ENCODE measurements around the gene SBNO2.

SBNO2 gene

DNA sequence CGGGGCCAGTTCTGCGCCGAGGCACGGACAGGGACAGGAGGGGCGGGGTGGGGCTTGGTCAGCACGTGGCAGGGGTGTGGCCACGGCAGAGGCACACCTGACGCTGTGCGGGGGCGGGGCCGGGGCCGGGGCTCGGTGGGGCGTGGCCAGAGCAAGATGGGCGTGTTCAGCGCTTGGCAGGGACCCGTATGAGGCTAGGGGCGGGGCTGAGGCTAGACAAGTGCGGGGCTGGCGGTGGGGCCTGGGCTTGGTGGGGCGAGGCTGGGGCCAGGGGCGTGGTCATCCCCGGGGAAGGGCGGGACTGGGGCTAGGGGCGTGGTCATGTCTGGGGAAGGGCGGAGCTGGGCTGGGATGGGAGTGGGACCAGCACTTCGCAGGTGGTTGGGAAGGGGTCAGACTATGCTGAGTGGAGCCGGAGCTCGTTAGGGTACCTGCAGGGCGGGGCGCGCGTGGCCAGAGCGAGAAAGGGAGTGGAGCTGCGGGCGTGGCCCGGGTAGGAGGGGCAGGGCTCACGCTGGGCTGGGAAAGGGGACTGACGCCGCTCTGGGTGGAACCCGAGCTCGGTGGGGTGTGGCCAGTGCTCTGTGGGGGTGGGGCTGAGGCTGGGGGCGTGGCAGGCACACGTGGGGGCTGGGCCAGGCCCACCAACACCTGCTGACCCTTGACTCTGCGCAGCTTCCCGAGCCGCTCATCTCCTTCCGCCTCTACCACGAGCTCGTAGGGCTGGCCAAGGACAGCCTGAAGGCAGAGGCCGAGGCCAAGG is 91.7 kb downstream of the SBNO2 start:
- Histone ChIP-seq H3K4me3 (IDR thresholded peaks at IDR 0.05; ENCODE audit: insufficient read depth, low read depth, low read length) (no peak overlapping the region), H3K4me2 (no peak overlapping the region), H3K79me2 (ENCODE audit: insufficient read depth, low read depth) (no peaks in the 10 kb centered on the region), H3K9ac (no peak overlapping the region), H3K27me3 (ENCODE audit: insufficient read depth, low read depth) (no peaks in the 10 kb centered on the region), H2AFZ (ENCODE audit: low read depth) (no peak overlapping the region), H3K4me1 (ENCODE audit: low read depth, poor library complexity, severe bottlenecking) (peaks cover 6% of the 10 kb centered on the region), H3K36me3 (ENCODE audit: insufficient read depth) (no peaks in the 10 kb centered on the region), H4K20me1 (ENCODE audit: insufficient read depth) (no peaks in the 10 kb centered on the region), H3K27ac (no peak overlapping the region)
- TF ChIP-seq, protein P1, sequence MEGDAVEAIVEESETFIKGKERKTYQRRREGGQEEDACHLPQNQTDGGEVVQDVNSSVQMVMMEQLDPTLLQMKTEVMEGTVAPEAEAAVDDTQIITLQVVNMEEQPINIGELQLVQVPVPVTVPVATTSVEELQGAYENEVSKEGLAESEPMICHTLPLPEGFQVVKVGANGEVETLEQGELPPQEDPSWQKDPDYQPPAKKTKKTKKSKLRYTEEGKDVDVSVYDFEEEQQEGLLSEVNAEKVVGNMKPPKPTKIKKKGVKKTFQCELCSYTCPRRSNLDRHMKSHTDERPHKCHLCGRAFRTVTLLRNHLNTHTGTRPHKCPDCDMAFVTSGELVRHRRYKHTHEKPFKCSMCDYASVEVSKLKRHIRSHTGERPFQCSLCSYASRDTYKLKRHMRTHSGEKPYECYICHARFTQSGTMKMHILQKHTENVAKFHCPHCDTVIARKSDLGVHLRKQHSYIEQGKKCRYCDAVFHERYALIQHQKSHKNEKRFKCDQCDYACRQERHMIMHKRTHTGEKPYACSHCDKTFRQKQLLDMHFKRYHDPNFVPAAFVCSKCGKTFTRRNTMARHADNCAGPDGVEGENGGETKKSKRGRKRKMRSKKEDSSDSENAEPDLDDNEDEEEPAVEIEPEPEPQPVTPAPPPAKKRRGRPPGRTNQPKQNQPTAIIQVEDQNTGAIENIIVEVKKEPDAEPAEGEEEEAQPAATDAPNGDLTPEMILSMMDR (conservative IDR thresholded peaks at IDR 0.05; ENCODE audit: low read depth, low read length), result no peak

DNA sequence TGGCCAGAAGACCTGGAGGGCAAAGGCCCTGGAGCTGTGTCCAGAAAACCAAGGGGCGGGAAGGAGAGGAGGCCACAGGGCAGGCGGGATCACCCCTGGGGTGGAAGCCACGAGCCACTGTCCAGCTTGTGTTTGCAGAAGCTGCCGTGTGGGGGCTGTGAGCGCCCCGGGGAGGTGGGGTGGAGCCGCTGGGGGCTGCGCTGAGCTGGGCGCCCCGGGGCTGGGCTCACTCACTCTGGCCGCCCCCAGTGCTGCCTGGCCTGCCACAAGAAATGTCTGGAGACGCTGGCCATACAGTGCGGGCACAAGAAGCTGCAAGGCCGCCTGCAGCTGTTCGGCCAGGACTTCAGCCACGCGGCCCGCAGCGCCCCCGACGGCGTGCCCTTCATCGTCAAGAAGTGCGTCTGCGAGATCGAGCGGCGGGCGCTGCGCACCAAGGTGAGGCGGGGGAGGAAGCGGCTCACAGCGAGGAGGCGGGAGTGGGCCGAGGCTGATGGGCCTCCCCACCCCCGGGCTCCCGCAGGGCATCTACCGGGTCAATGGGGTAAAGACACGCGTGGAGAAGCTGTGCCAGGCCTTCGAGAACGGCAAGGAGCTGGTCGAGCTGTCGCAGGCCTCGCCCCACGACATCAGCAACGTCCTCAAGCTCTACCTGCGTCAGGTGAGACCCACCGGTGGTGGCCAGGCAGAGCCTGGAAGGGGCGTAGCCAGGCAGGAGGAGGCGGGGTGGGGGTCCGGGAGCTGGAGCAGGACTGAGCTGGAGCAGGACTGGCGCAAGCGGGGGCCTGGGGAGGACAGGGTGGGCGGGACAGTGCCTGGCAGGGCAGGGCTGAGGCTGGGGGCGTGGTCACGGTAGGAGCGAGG is 92.5 kb downstream of the SBNO2 start:
- H3K4me2 ChIP-seq, result no peak overlapping the region
- H3K27ac ChIP-seq, result no peak overlapping the region

DNA sequence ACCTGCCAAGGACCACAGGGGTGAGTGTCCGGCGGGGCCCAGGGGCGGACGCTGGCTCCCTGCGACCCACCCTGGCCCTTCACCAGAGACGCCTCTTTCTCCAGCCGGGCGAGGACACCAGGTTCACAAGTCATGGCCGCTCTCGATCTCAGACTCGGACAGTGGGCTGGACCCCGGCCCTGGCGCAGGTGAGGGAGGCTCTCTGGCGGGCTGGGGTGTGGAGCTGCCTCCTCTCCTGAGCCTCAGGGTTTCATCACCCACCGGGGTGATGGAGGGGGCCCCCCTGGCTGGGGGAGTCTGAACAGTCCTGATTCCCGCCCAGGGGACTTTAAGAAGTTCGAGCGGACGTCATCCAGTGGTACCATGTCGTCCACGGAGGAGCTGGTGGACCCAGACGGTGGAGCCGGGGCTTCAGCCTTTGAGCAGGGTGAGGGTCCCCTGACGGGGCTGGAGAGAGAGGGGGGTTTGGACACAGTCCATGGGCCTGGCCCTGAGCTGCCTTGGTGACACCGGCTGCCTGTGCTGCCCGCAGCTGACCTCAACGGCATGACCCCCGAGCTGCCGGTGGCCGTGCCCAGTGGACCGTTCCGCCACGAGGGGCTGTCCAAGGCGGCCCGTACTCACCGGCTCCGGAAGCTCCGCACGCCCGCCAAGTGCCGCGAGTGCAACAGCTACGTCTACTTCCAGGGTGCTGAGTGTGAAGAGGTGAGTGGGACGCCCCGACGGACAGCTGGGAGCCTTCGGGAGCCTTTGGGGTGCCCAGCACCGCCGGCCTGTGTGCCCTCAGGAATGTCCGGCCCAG is 93.5 kb downstream of the SBNO2 start:
- H3K4me2 ChIP-seq, result no peak overlapping the region
- TF ChIP-seq, protein P1 (conservative IDR thresholded peaks at IDR 0.05; ENCODE audit: low read depth, low read length), result no peak
- H2AFZ ChIP-seq (ENCODE audit: low read depth), result no peak overlapping the region
- H3K27me3 ChIP-seq (ENCODE audit: insufficient read depth, low read depth), result no peaks in the 10 kb centered on the region
- H4K20me1 ChIP-seq (ENCODE audit: insufficient read depth), result no peaks in the 10 kb centered on the region
- H3K36me3 ChIP-seq (ENCODE audit: insufficient read depth), result no peaks in the 10 kb centered on the region
- H3K4me1 ChIP-seq (ENCODE audit: low read depth, poor library complexity, severe bottlenecking), result peaks cover 21% of the 10 kb centered on the region
- H3K79me2 ChIP-seq (ENCODE audit: insufficient read depth, low read depth), result no peaks in the 10 kb centered on the region
- no peak overlapping the region for H3K9ac ChIP-seq
- no peak overlapping the region for H3K4me3 ChIP-seq (IDR thresholded peaks at IDR 0.05; ENCODE audit: insufficient read depth, low read depth, low read length)
- no peak overlapping the region for H3K27ac ChIP-seq

More for the DNA sequence above, 92.5 kb downstream of the SBNO2 start:
- no peak overlapping the region for H3K4me3 ChIP-seq (IDR thresholded peaks at IDR 0.05; ENCODE audit: insufficient read depth, low read depth, low read length)
- H3K79me2 ChIP-seq (ENCODE audit: insufficient read depth, low read depth), result no peaks in the 10 kb centered on the region
- H3K4me1 ChIP-seq (ENCODE audit: low read depth, poor library complexity, severe bottlenecking), result peaks cover 14% of the 10 kb centered on the region
- H4K20me1 ChIP-seq (ENCODE audit: insufficient read depth), result no peaks in the 10 kb centered on the region
- TF ChIP-seq, protein P1 (conservative IDR thresholded peaks at IDR 0.05; ENCODE audit: low read depth, low read length), result no peak
- H3K27me3 ChIP-seq (ENCODE audit: insufficient read depth, low read depth), result no peaks in the 10 kb centered on the region
- no peak overlapping the region for H3K9ac ChIP-seq
- H2AFZ ChIP-seq (ENCODE audit: low read depth), result no peak overlapping the region
- no peaks in the 10 kb centered on the region for H3K36me3 ChIP-seq (ENCODE audit: insufficient read depth)

DNA sequence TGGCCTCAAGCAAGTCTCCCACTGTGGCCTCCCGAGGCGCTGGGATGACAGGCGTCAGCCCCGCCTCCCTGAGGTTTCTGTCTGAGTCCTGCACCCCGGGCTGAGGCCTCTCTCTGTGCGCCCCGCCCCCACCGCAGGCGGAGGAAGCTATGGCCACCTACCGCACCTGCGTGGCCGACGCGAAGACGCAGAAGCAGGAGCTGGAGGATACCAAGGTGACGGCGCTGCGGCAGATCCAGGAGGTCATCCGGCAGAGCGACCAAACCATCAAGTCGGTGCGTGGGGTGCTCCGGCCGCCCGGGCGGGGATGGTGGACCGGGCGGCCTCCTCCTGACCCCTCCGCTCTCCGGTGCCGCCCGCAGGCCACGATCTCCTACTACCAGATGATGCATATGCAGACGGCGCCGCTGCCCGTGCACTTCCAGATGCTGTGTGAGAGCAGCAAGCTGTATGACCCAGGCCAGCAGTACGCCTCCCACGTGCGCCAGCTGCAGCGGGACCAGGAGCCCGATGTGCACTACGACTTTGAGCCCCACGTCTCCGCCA is 94.4 kb downstream of the SBNO2 start:
- Histone ChIP-seq H3K36me3 (ENCODE audit: insufficient read depth) (no peaks in the 10 kb centered on the region), H3K79me2 (ENCODE audit: insufficient read depth, low read depth) (no peaks in the 10 kb centered on the region), H3K9ac (no peak overlapping the region), H3K4me3 (IDR thresholded peaks at IDR 0.05; ENCODE audit: insufficient read depth, low read depth, low read length) (no peak overlapping the region), H4K20me1 (ENCODE audit: insufficient read depth) (no peaks in the 10 kb centered on the region), H3K4me2 (no peak overlapping the region), H2AFZ (ENCODE audit: low read depth) (no peak overlapping the region), H3K4me1 (ENCODE audit: low read depth, poor library complexity, severe bottlenecking) (peaks cover 29% of the 10 kb centered on the region), H3K27ac (no peak overlapping the region), H3K27me3 (ENCODE audit: insufficient read depth, low read depth) (no peaks in the 10 kb centered on the region)
- TF ChIP-seq, protein P1 (conservative IDR thresholded peaks at IDR 0.05; ENCODE audit: low read depth, low read length), result no peak

Data from KMS-11 (cell line).